Trophoblast cell (in vitro differentiated cells and primary cell): ENCODE measurements around the gene FHIT.

Source experiments
- DNase-seq, 2 donors: peaks; one replicate each; pipeline ENCODE4 v3.0.0-alpha.2; 2016
- H2AFZ ChIP-seq: 2 replicates; pipeline ENCODE4 v1.6.1; 2013; ENCODE audit warnings: low read length, moderate library complexity, mild to moderate bottlenecking; ENCODE audit not compliant: insufficient read depth, poor library complexity
- H2AK5ac ChIP-seq: 2 replicates; pipeline ENCODE4 v1.6.1; 2013; ENCODE audit warnings: mild to moderate bottlenecking, low read length
- H2BK120ac ChIP-seq: 2 replicates; pipeline ENCODE4 v1.6.1; 2013; ENCODE audit warnings: low read length, mild to moderate bottlenecking, moderate library complexity; ENCODE audit not compliant: insufficient read depth, poor library complexity
- H2BK12ac ChIP-seq: 2 replicates; pipeline ENCODE4 v1.6.1; 2013; ENCODE audit warnings: mild to moderate bottlenecking, low read length, moderate library complexity
- H2BK5ac ChIP-seq: 2 replicates; pipeline ENCODE4 v1.6.1; 2013; ENCODE audit warnings: low read length, low read depth, moderate library complexity, mild to moderate bottlenecking; ENCODE audit not compliant: poor library complexity
- H3K14ac ChIP-seq: 2 replicates; pipeline ENCODE4 v1.6.1; 2013; ENCODE audit warnings: mild to moderate bottlenecking, low read length
- H3K18ac ChIP-seq: 2 replicates; pipeline ENCODE4 v1.6.1; 2013; ENCODE audit warnings: mild to moderate bottlenecking, low read length
- H3K23ac ChIP-seq: 2 replicates; pipeline ENCODE4 v1.6.1; 2013; ENCODE audit warnings: low read length
- H3K27ac ChIP-seq: 2 replicates; pipeline ENCODE4 v1.5.1; 2013; ENCODE audit warnings: low read depth, mild to moderate bottlenecking, inconsistent platforms, low read length, moderate library complexity
- H3K27me3 ChIP-seq: 2 replicates; pipeline ENCODE4 v1.6.1; 2013; ENCODE audit warnings: inconsistent platforms, mild to moderate bottlenecking, low read length, moderate library complexity; ENCODE audit not compliant: insufficient read depth
- H3K36me3 ChIP-seq, 2 experiments: 1 replicate in 1 of 2; 2 replicates in 1 of 2; pipeline ENCODE4 v1.6.1; 2013; ENCODE audit warnings: low read length in 2 of 2, mild to moderate bottlenecking in 2 of 2, moderate library complexity in 1 of 2; ENCODE audit not compliant: insufficient read depth in 2 of 2, control insufficient read depth in 1 of 2
- H3K4ac ChIP-seq: 2 replicates; pipeline ENCODE4 v1.6.1; 2013; ENCODE audit warnings: low read depth, mild to moderate bottlenecking, low read length, moderate library complexity
- H3K4me1 ChIP-seq, 2 experiments: 1 replicate in 1 of 2; 2 replicates in 1 of 2; pipeline ENCODE4 v1.6.1; 2013; ENCODE audit warnings: low read length in 2 of 2, mild to moderate bottlenecking in 2 of 2, moderate library complexity in 1 of 2; ENCODE audit not compliant: insufficient read depth in 2 of 2, control insufficient read depth in 1 of 2
- H3K4me2 ChIP-seq: 2 replicates; pipeline ENCODE4 v1.6.1; 2013; ENCODE audit warnings: inconsistent platforms, mild to moderate bottlenecking, low read length, moderate library complexity
- H3K4me3 ChIP-seq: 2 replicates; pipeline ENCODE4 v1.5.1; 2013; ENCODE audit warnings: mild to moderate bottlenecking, low read depth, low read length, inconsistent platforms
- H3K79me1 ChIP-seq: one replicate; pipeline ENCODE4 v1.6.1; 2013; ENCODE audit warnings: low read length
- H3K79me2 ChIP-seq: 2 replicates; pipeline ENCODE4 v1.6.1; 2013; ENCODE audit warnings: low read length, mild to moderate bottlenecking; ENCODE audit not compliant: control insufficient read depth, insufficient read depth, poor library complexity
- H3K9ac ChIP-seq: 2 replicates; pipeline ENCODE4 v1.6.1; 2013; ENCODE audit warnings: mild to moderate bottlenecking, low read length
- H3K9me3 ChIP-seq: 2 replicates; pipeline ENCODE4 v1.6.1; 2013; ENCODE audit warnings: low read depth, mild to moderate bottlenecking, control low read depth, inconsistent platforms, low read length; ENCODE audit not compliant: insufficient read depth
- H4K12ac ChIP-seq: 2 replicates; pipeline ENCODE4 v1.6.1; 2013; ENCODE audit warnings: low read depth, mild to moderate bottlenecking, low read length, moderate library complexity
- H4K8ac ChIP-seq: 2 replicates; pipeline ENCODE4 v1.6.1; 2013; ENCODE audit warnings: low read depth, mild to moderate bottlenecking, low read length, moderate library complexity
- H4K91ac ChIP-seq: one replicate; pipeline ENCODE4 v1.6.1; 2013; ENCODE audit warnings: low read depth, mild to moderate bottlenecking, low read length, moderate library complexity
- WGBS: extraction: QIAGEN DNeasy Blood & Tissue Kit; methylation state at CpG from one replicate; pipeline ENCODE4 v1.1.7; 2013; ENCODE audit warnings: missing lambda C conversion rate; ENCODE audit not compliant: insufficient read length, insufficient coverage; ENCODE audit errors: extremely low coverage; 5-methylcytosine and 5-hydroxymethylcytosine counted together

Gene FHIT

DNA sequence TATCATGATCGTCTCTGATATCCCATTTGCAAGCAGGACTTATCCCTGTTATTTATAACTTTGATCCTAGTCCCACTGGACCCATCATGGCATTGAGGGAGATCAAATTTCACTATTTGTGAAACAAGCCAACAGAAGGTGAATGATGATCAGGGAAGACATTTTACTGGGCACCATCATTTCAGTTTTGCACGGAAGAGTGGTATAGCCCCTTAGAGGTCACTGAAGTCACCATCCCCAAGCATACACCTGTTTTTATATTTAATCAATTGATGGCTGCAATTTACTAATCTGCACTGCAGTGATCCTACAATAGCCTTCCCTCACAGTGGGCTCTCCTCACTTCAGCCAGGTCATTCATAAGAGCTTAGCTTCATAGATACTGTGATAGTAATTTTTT, 132.4 kb downstream of the FHIT start:
- no peak overlapping the region for H3K4me2 ChIP-seq
- no peaks in the 10 kb centered on the region for H3K9me3 ChIP-seq
- WGBS = no CpG with 5 or more reads among the region's 2 CpGs
- no peak overlapping the region for H4K12ac ChIP-seq
- H4K8ac ChIP-seq = no peak overlapping the region
- H4K91ac ChIP-seq = no peak overlapping the region
- H2AK5ac ChIP-seq = no peak overlapping the region
- no peak overlapping the region for H3K4ac ChIP-seq
- no peak overlapping the region for H3K4me3 ChIP-seq
- H3K23ac ChIP-seq = no peak overlapping the region
- no peak overlapping the region for H3K27ac ChIP-seq
- no peaks in the 10 kb centered on the region for H3K36me3 ChIP-seq
- no peak overlapping the region for H2AFZ ChIP-seq
- H3K79me1 ChIP-seq = peaks cover 1% of the 10 kb centered on the region
- H3K9ac ChIP-seq = no peak overlapping the region
- H3K18ac ChIP-seq = no peak overlapping the region
- H2BK120ac ChIP-seq = no peak overlapping the region
- H3K4me1 ChIP-seq = no peaks in the 10 kb centered on the region
- H3K14ac ChIP-seq = no peak overlapping the region
- H3K27me3 ChIP-seq = no peaks in the 10 kb centered on the region
- H2BK12ac ChIP-seq = no peak overlapping the region
- no peaks in the 10 kb centered on the region for H3K79me2 ChIP-seq
- no peak overlapping the region for H2BK5ac ChIP-seq
- DNase-seq = no peak

DNA sequence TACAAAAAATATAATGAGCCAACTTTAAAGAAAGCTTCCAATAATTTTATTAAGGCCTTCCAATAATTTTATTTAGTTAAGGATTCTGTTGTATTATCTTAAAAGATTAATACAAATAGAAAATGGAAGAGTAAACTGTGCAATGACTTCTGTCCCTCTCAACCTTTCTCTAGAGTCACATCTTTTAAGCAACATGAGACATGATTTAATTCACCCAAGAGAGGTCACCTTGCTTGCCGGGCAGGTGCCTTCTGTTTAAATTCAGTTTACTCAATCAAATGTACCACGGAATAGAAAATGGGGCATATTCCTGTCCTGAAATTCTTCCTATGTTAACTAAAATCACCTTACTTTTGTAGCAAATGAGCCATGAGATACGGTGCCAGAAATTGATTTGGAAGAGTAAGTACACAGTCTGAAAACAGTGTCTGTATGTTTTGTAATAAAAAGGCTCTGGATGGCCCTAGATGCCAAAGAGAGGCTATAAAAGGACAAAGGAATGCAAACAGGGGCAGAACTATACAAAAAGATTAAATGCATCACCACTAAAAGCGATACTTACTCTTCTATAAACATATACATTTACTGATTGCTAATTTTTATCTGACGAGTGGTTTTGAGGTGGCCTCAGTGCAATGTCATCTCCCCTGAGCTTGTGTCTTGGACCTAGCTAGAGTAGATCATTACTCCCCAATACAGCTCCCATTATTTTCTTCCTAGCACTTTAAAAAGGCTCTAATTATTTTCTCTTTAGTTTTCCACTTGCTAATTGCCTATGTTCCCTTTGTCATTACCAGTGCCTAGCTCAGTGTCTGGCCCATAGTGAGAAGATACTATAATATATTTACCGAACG, 134.0 kb downstream of the FHIT start:
- no CpG with 5 or more reads among the region's 7 CpGs for WGBS
- Histone ChIP-seq H2BK5ac (no peak overlapping the region), H4K91ac (no peak overlapping the region), H2AK5ac (no peak overlapping the region), H3K9ac (no peak overlapping the region), H3K4ac (no peak overlapping the region), H3K4me1 (no peaks in the 10 kb centered on the region), H3K36me3 (no peaks in the 10 kb centered on the region), H3K4me2 (no peak overlapping the region), H4K8ac (no peak overlapping the region), H3K79me1 (peaks cover 1% of the 10 kb centered on the region), H2BK12ac (no peak overlapping the region), H4K12ac (no peak overlapping the region), H3K79me2 (no peaks in the 10 kb centered on the region), H3K14ac (no peak overlapping the region), H3K23ac (no peak overlapping the region), H3K4me3 (no peak overlapping the region), H3K27me3 (no peaks in the 10 kb centered on the region), H2BK120ac (no peak overlapping the region), H3K9me3 (no peaks in the 10 kb centered on the region), H2AFZ (no peak overlapping the region), H3K27ac (no peak overlapping the region), H3K18ac (no peak overlapping the region)
- DNase-seq = no peak

DNA sequence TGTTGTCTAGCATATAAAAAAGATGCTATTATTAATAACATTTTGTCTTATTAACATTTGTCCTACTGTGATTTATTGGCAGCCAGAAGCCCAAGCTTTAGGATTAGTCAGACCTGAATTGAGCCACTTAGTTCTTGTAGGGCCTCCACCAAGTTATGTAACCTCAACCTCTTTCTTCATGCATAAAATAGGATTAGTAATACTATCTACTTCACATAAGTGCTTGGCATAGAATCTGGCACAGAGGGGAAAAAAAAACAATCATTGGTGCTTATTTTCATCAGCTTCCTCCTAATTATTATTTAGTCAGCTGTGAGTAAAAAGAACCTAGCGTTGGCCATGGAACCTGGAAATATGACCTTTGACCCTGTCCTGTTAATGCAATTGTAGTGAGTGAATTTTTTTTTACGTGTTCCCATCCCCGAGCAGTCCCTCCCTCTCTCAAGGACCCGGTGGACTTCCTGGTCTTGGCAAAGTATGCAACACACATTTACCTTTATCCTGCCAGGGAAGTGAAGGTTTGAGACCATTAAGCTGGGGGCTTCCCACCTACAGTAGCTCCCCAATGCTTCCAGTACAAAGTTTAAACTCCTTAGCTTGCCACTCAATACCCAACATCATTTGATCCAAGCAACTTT, 136.8 kb downstream of the FHIT start:
- H3K4ac ChIP-seq = no peak overlapping the region
- H3K36me3 ChIP-seq = no peaks in the 10 kb centered on the region
- no peak overlapping the region for H2AK5ac ChIP-seq
- H2AFZ ChIP-seq = no peak overlapping the region
- WGBS = no CpG with 5 or more reads among the region's 4 CpGs
- no peak overlapping the region for H3K9ac ChIP-seq
- no peaks in the 10 kb centered on the region for H3K79me2 ChIP-seq
- no peak overlapping the region for H3K23ac ChIP-seq
- H4K12ac ChIP-seq = no peak overlapping the region
- H3K18ac ChIP-seq = no peak overlapping the region
- no peak overlapping the region for H4K8ac ChIP-seq
- no peak overlapping the region for H2BK120ac ChIP-seq
- no peaks in the 10 kb centered on the region for H3K4me1 ChIP-seq
- no peak overlapping the region for H3K27ac ChIP-seq
- no peak overlapping the region for H3K4me2 ChIP-seq
- no peaks in the 10 kb centered on the region for H3K9me3 ChIP-seq
- no peak overlapping the region for H3K14ac ChIP-seq
- H2BK5ac ChIP-seq = no peak overlapping the region
- no peak for DNase-seq
- no peak overlapping the region for H2BK12ac ChIP-seq
- H4K91ac ChIP-seq = no peak overlapping the region
- peaks cover 1% of the 10 kb centered on the region for H3K79me1 ChIP-seq
- H3K4me3 ChIP-seq = no peak overlapping the region
- no peaks in the 10 kb centered on the region for H3K27me3 ChIP-seq

DNA sequence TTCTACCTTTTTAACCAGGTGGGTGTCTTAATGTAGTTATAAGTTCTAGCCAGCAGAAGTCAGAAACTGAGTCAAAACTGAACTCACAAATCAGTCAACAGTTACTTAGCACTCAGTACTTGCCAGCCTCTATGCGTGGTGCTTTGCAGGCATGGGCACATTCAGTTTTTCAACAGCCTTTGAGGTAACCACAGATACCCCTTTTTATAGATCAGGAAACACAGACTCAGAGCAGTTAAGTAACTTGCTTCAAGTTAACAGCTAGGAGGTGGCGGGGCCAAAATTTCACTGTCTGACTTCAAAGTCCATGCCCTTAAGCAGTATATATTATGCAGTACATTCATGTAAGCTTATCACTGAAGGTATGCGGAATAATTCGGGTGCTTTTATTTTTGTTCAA, 139.4 kb downstream of the FHIT start:
- no peak overlapping the region for H3K9ac ChIP-seq
- H3K4ac ChIP-seq = no peak overlapping the region
- H3K4me1 ChIP-seq = no peaks in the 10 kb centered on the region
- no peak overlapping the region for H2AFZ ChIP-seq
- no peak overlapping the region for H3K4me3 ChIP-seq
- no peak overlapping the region for H4K91ac ChIP-seq
- no peak overlapping the region for H2AK5ac ChIP-seq
- no peaks in the 10 kb centered on the region for H3K79me2 ChIP-seq
- no peak overlapping the region for H3K23ac ChIP-seq
- H3K27ac ChIP-seq = no peak overlapping the region
- no peaks in the 10 kb centered on the region for H3K27me3 ChIP-seq
- no peak overlapping the region for H2BK12ac ChIP-seq
- H3K4me2 ChIP-seq = no peak overlapping the region
- no peak overlapping the region for H3K14ac ChIP-seq
- DNase-seq = no peak
- H3K36me3 ChIP-seq = no peaks in the 10 kb centered on the region
- no CpG with 5 or more reads among the region's 4 CpGs for WGBS
- H3K79me1 ChIP-seq = peaks cover 1% of the 10 kb centered on the region
- H3K18ac ChIP-seq = no peak overlapping the region
- H3K9me3 ChIP-seq = no peaks in the 10 kb centered on the region
- no peak overlapping the region for H2BK5ac ChIP-seq
- no peak overlapping the region for H4K8ac ChIP-seq
- no peak overlapping the region for H2BK120ac ChIP-seq
- H4K12ac ChIP-seq = no peak overlapping the region
